H1 (cell line): ENCODE results near the gene NOS2. TPM values are rescaled to one million over a fixed set of nuclear protein-coding genes. Genes with fewer than 3 reads are reported as not detected.

Experiments
- CTCF ChIA-PET: fragments of 300-600 bp; sonication (Branson Sonifier 250); formaldehyde crosslinking; loops from one replicate; lab custom pipeline; 2021; ENCODE audit not compliant: partially characterized antibody; lab: Charles Lee
- POLR2A ChIA-PET: fragments of 300-600 bp; sonication (Branson Sonifier 250); formaldehyde crosslinking; loops from one replicate; lab custom pipeline; 2021; ENCODE audit warnings: inconsistent platforms; ENCODE audit not compliant: partially characterized antibody; lab: Charles Lee
- DNase-seq, 2 experiments: peaks; one replicate each; pipeline versions ENCODE4 v3.0.0 to v3.0.0-alpha.2; 2010 to 2022; ENCODE audit warnings: low spot score in 2 of 2, low read depth in 1 of 2, mixed read lengths in 1 of 2
- FAIRE-seq: peaks from 2 replicates; lab custom pipeline; 2011; peaks lifted over from hg19 to GRCh38; lab: Jason Lieb, UNC
- H2AFZ ChIP-seq: 2 replicates; pipeline ENCODE4 v1.8.1; 2012; ENCODE audit warnings: low read length, inconsistent platforms
- H2AK5ac ChIP-seq: 2 replicates; pipeline ENCODE4 v1.6.1; 2013; ENCODE audit warnings: low read depth, low read length
- H2BK120ac ChIP-seq: replicated peaks from 2 replicates; pipeline ENCODE3; 2013; ENCODE audit warnings: low read depth, low read length, inconsistent platforms
- H2BK12ac ChIP-seq: 2 replicates; pipeline ENCODE4 v1.6.1; 2013; ENCODE audit warnings: low read depth, low read length
- H2BK15ac ChIP-seq: 2 replicates; pipeline ENCODE4 v1.6.1; 2013; ENCODE audit warnings: low read length
- H2BK20ac ChIP-seq: 2 replicates; pipeline ENCODE4 v1.6.1; 2013; ENCODE audit warnings: low read length
- H2BK5ac ChIP-seq: 2 replicates; pipeline ENCODE4 v1.6.1; 2013; ENCODE audit warnings: low read depth, low read length
- H3K14ac ChIP-seq: 2 replicates; pipeline ENCODE4 v1.6.1; 2013; ENCODE audit warnings: inconsistent platforms; ENCODE audit not compliant: insufficient read length
- H3K18ac ChIP-seq: 2 replicates; pipeline ENCODE4 v1.6.1; 2013; ENCODE audit warnings: low read length; ENCODE audit errors: extremely low read depth
- H3K23ac ChIP-seq: 2 replicates; pipeline ENCODE4 v1.6.1; 2013; ENCODE audit warnings: inconsistent platforms; ENCODE audit not compliant: insufficient read length
- H3K23me2 ChIP-seq: 2 replicates; pipeline ENCODE4 v1.6.1; 2013; ENCODE audit warnings: low read depth, low read length
- H3K27ac ChIP-seq: 2 replicates; pipeline ENCODE4 v1.6.1; 2011; ENCODE audit warnings: low read depth, low read length, inconsistent platforms
- H3K27me3 ChIP-seq, 4 experiments: replicated peaks in 1 of 4; 1 replicate in 1 of 4; 2 replicates in 3 of 4; pipeline versions ENCODE4 v1.6.1 to v1.8.1; 2011 to 2013; ENCODE audit warnings: low read length in 3 of 4, mild to moderate bottlenecking in 3 of 4, inconsistent platforms in 2 of 4, mixed read lengths in 2 of 4, moderate library complexity in 1 of 4; ENCODE audit not compliant: control insufficient read depth in 3 of 4, insufficient read depth in 3 of 4; ENCODE audit errors: extremely low read depth in 1 of 4
- H3K36me3 ChIP-seq, 4 experiments: 2 replicates each; pipeline versions ENCODE4 v1.6.1 to v1.8.1; 2011 to 2013; ENCODE audit warnings: mild to moderate bottlenecking in 4 of 4, low read length in 3 of 4, moderate library complexity in 2 of 4, control low read depth in 1 of 4, inconsistent platforms in 1 of 4; ENCODE audit not compliant: insufficient read depth in 4 of 4, control insufficient read depth in 2 of 4
- H3K4ac ChIP-seq: replicated peaks from 2 replicates; pipeline ENCODE3; 2013; ENCODE audit warnings: low read length, low read depth, mixed read lengths, inconsistent platforms; ENCODE audit not compliant: insufficient read length
- H3K4me1 ChIP-seq, 4 experiments: replicated peaks in 1 of 4; 1 replicate in 1 of 4; 2 replicates in 3 of 4; pipeline versions ENCODE4 v1.6.1 to v1.8.1; 2011 to 2013; ENCODE audit warnings: low read length in 3 of 4, inconsistent platforms in 2 of 4, mixed read lengths in 1 of 4; ENCODE audit not compliant: insufficient read depth in 4 of 4, control insufficient read depth in 3 of 4
- H3K4me2 ChIP-seq, 2 experiments: 2 replicates each; pipeline versions ENCODE4 v1.6.1 to v1.8.1; 2011 to 2013; ENCODE audit warnings: low read depth in 2 of 2, low read length in 2 of 2, control low read depth in 1 of 2, inconsistent platforms in 1 of 2, mild to moderate bottlenecking in 1 of 2; ENCODE audit not compliant: insufficient read depth in 1 of 2
- H3K4me3 ChIP-seq, 4 experiments: fragments of 200-600, 300-600 bp in 1 of 4; sonication (generic), shearing (Covaris generic), sonication (Bioruptor Twin) in 1 of 4; 2 replicates each; pipeline versions ENCODE4 v1.5.1 to v1.8.1; 2011 to 2016; ENCODE audit warnings: low read length in 4 of 4, low read depth in 3 of 4, control low read depth in 2 of 4, inconsistent platforms in 2 of 4, mild to moderate bottlenecking in 2 of 4, mixed read lengths in 1 of 4, moderate library complexity in 1 of 4; ENCODE audit not compliant: insufficient read depth in 2 of 4; ENCODE audit errors: extremely low read depth in 1 of 4
- H3K56ac ChIP-seq: replicated peaks from 2 replicates; pipeline ENCODE3; 2013; ENCODE audit warnings: low read depth, mild to moderate bottlenecking, mixed read lengths, low read length, inconsistent platforms; ENCODE audit not compliant: insufficient read length
- H3K79me1 ChIP-seq: 2 replicates; pipeline ENCODE4 v1.6.1; 2013; ENCODE audit warnings: low read depth, low read length, control low read depth
- H3K79me2 ChIP-seq, 2 experiments: 2 replicates each; pipeline versions ENCODE4 v1.6.1 to v1.8.1; 2012 to 2013; ENCODE audit warnings: low read length in 2 of 2, mild to moderate bottlenecking in 2 of 2, inconsistent platforms in 1 of 2; ENCODE audit not compliant: insufficient read depth in 2 of 2, control insufficient read depth in 1 of 2
- H3K9ac ChIP-seq, 4 experiments: replicated peaks in 1 of 4; 1 replicate in 1 of 4; 2 replicates in 3 of 4; pipeline versions ENCODE4 v1.6.1 to v1.8.1; 2011 to 2013; ENCODE audit warnings: low read depth in 3 of 4, low read length in 3 of 4, control low read depth in 2 of 4, mild to moderate bottlenecking in 2 of 4, moderate library complexity in 2 of 4, inconsistent platforms in 1 of 4; ENCODE audit errors: extremely low read depth in 1 of 4
- H3K9me3 ChIP-seq, 2 experiments: 2 replicates each; pipeline versions ENCODE4 v1.6.1 to v1.8.1; 2012 to 2013; ENCODE audit warnings: mild to moderate bottlenecking in 2 of 2, moderate library complexity in 2 of 2, control low read depth in 1 of 2, inconsistent platforms in 1 of 2, low read depth in 1 of 2, low read length in 1 of 2, mixed read lengths in 1 of 2; ENCODE audit not compliant: insufficient read depth in 2 of 2
- H4K20me1 ChIP-seq, 2 experiments: replicated peaks in 1 of 2; 2 replicates each; pipeline versions ENCODE3 to v1.8.1; 2011 to 2013; ENCODE audit warnings: inconsistent platforms in 2 of 2, low read length in 2 of 2, mild to moderate bottlenecking in 1 of 2; ENCODE audit not compliant: insufficient read depth in 2 of 2, control insufficient read depth in 1 of 2
- H4K5ac ChIP-seq: 2 replicates; pipeline ENCODE4 v1.6.1; 2013; ENCODE audit warnings: low read length, low read depth, mixed read lengths, inconsistent platforms; ENCODE audit not compliant: insufficient read length
- H4K8ac ChIP-seq: 2 replicates; pipeline ENCODE4 v1.8.0; 2013; ENCODE audit warnings: mild to moderate bottlenecking, moderate library complexity, low read length, inconsistent platforms; ENCODE audit not compliant: insufficient read depth; ENCODE audit errors: extremely low read depth
- H4K91ac ChIP-seq: replicated peaks from 2 replicates; pipeline ENCODE3; 2013; ENCODE audit warnings: low read length, mixed read lengths, inconsistent platforms; ENCODE audit not compliant: insufficient read length
- BRCA1 ChIP-seq: IDR thresholded peaks from 2 replicates; pipeline ENCODE4 v1.6.1; 2012; ENCODE audit warnings: low read depth, low read length, improper control_type of control experiment
- FOSL1 ChIP-seq: IDR thresholded peaks from 2 replicates; pipeline ENCODE4 v1.6.1; 2011; ENCODE audit warnings: mild to moderate bottlenecking, low read depth, low read length, moderate library complexity; ENCODE audit not compliant: insufficient read depth
- GABPA ChIP-seq: IDR thresholded peaks from 2 replicates; pipeline ENCODE4 v1.6.1; 2011; ENCODE audit warnings: mild to moderate bottlenecking, low read length, moderate library complexity, borderline replicate concordance; ENCODE audit not compliant: insufficient read depth
- POLR2A ChIP-seq, 2 experiments: IDR thresholded peaks; 1 replicate in 1 of 2; 2 replicates in 1 of 2; pipeline ENCODE4 v1.6.1; 2011; ENCODE audit warnings: low read depth in 2 of 2, low read length in 2 of 2, mild to moderate bottlenecking in 2 of 2; ENCODE audit errors: control extremely low read depth in 1 of 2
- POLR2AphosphoS5 ChIP-seq: IDR thresholded peaks from 2 replicates; pipeline ENCODE4 v1.6.1; 2011; ENCODE audit warnings: low read depth, low read length
- WGBS, 2 experiments: shearing (Covaris generic) in 1 of 2; methylation state at CpG; one replicate each; pipeline versions ENCODE4 v1.1.6 to v1.1.7; 2013 to 2015; ENCODE audit warnings: low lambda C conversion rate in 2 of 2, mixed read lengths in 2 of 2, inconsistent platforms in 1 of 2, low coverage in 1 of 2, missing lambda C conversion rate in 1 of 2; ENCODE audit not compliant: insufficient replicate concordance in 2 of 2, insufficient coverage in 1 of 2, insufficient read length in 1 of 2; ENCODE audit errors: extremely low coverage in 1 of 2, missing lambda C conversion rate in 1 of 2; 5-methylcytosine and 5-hydroxymethylcytosine counted together
- polyA plus RNA-seq, 7 experiments: library from polyadenylated mRNA; depleted of rRNA in 3 of 7; stranded (reverse) in 5 of 7; unstranded in 2 of 7; fragments of >200 nt in 5 of 7; fragments of 200-250 nt in 2 of 7; gene quantifications; 1 replicate in 5 of 7; 2 replicates in 1 of 7; 4 replicates in 1 of 7; pipeline versions ENCODE4 v1.2.1 to v1.2.3, GENCODE V29; 2011 to 2013; ENCODE audit warnings: missing spikeins in 2 of 7, mixed read lengths in 2 of 7
- total RNA-seq: library from RNA; stranded (reverse); fragmentation: NEBNext Ultra II Directional; extraction: Animal tissue kit (Norgen Biotek cat#: 25700); gene quantifications from 2 replicates; pipeline ENCODE4 v1.2.1, GENCODE V29; 2021

The NOS2 gene
- total and polyA plus RNA-seq, 2 of the 8 experiments (the other 6 are each of a cell fraction or from before 2014, with no cell fraction given) = 1.0 to 1.9 TPM

- no peaks in the 10 kb centered on the region for H4K20me1 ChIP-seq
- no peak overlapping the region for H4K8ac ChIP-seq
- no peak overlapping the region for H2BK20ac ChIP-seq
- WGBS, 2 experiments = 81% methylated on average over 3 of the region's 3 CpGs; no CpG with 5 or more reads in 1 of the 2 experiments
- H4K5ac ChIP-seq = no peak overlapping the region
- H2AK5ac ChIP-seq = no peak overlapping the region
- no peaks in the 10 kb centered on the region for H3K27me3 ChIP-seq
- no peak overlapping the region for H3K14ac ChIP-seq
- no peak overlapping the region for H2BK12ac ChIP-seq
- H3K79me2 ChIP-seq = no peaks in the 10 kb centered on the region
- H2BK15ac ChIP-seq = no peak overlapping the region
- no peak for DNase-seq
- H3K9ac ChIP-seq = no peak overlapping the region
- H3K23ac ChIP-seq = no peak overlapping the region
- H2BK120ac ChIP-seq = no peak overlapping the region
- no peaks in the 10 kb centered on the region for H3K36me3 ChIP-seq
- FAIRE-seq = no peak
- H3K27ac ChIP-seq = no peak overlapping the region
- H2AFZ ChIP-seq = no peak overlapping the region
- H3K23me2 ChIP-seq = no peaks in the 10 kb centered on the region
- CTCF ChIA-PET = interaction anchor here (1.2 kb wide), 1 partner anchor 79 kb away, joined by 4 read pairs; no protein-coding TSS in a partner anchor
- no peak overlapping the region for H4K91ac ChIP-seq
- H3K56ac ChIP-seq = no peak overlapping the region
- no peaks in the 10 kb centered on the region for H3K9me3 ChIP-seq
- H3K4me1 ChIP-seq = no peaks in the 10 kb centered on the region
- POLR2A ChIA-PET = no interaction called here
- no peak overlapping the region for H3K4ac ChIP-seq
- H3K79me1 ChIP-seq = no peaks in the 10 kb centered on the region
- no peak overlapping the region for H2BK5ac ChIP-seq
- no peak overlapping the region for H3K18ac ChIP-seq
- H3K4me3 ChIP-seq = no peak overlapping the region
- no peak overlapping the region for H3K4me2 ChIP-seq
- TF ChIP-seq POLR2A (IDR thresholded peaks at IDR 0.05; ENCODE audit: control extremely low read depth in 1 of 2, low read depth in 2 of 2, low read length in 2 of 2) (no peak), FOSL1 (no peak), GABPA (no peak), POLR2AphosphoS5 (no peak), BRCA1 (no peak)
Observed at GRCh38 chr17:27733773-27734172, 66.6 kb downstream of the NOS2 start.
